Right lobe of liver (tissue), 4 donors: ENCODE results near the gene REELD1.

Source experiments
- POLR2A ChIP-seq: fragments of 450-650 bp; IDR thresholded peaks from one replicate; pipeline ENCODE4 v1.6.1; 2017; ENCODE audit warnings: antibody characterized with exemption, mild to moderate bottlenecking
- TF ChIP-seq, protein P1 (sequence below), 4 donors: fragments of 200-600 bp in 3 of 4; fragments of 450-650 bp in 1 of 4; IDR thresholded peaks; one replicate each; pipeline versions ENCODE4 v1.5.1 to v1.8.0; 2016 to 2022; ENCODE audit warnings: antibody characterized with exemption in 4 of 4, mild to moderate bottlenecking in 2 of 4
- donor health status: DM: no; HTN: no; CAD: no.
- donor health status: DM: no; HTN: no; CAD: no.
- donor health status: DM: no; HTN: yes; CAD: no.

DNA sequence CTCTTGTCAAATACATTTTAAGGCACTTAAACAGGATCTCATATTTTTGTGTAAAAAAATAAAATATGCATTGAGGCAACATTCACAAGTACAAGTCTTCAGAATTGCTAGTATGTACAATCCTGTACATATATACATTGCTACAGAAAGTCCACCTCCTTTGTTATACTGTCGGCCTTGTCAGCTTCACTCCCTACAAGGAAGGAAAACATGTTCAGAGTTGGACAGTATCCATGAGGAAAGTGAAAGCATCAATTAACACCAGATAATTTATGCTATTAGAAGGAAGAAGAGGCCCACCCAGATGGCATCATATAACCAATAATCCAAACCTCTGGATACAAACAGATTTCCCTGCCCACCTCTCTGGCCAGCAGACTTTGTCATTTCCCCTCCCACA is 42.0 kb downstream of the REELD1 start:
- TF ChIP-seq, protein P1, sequence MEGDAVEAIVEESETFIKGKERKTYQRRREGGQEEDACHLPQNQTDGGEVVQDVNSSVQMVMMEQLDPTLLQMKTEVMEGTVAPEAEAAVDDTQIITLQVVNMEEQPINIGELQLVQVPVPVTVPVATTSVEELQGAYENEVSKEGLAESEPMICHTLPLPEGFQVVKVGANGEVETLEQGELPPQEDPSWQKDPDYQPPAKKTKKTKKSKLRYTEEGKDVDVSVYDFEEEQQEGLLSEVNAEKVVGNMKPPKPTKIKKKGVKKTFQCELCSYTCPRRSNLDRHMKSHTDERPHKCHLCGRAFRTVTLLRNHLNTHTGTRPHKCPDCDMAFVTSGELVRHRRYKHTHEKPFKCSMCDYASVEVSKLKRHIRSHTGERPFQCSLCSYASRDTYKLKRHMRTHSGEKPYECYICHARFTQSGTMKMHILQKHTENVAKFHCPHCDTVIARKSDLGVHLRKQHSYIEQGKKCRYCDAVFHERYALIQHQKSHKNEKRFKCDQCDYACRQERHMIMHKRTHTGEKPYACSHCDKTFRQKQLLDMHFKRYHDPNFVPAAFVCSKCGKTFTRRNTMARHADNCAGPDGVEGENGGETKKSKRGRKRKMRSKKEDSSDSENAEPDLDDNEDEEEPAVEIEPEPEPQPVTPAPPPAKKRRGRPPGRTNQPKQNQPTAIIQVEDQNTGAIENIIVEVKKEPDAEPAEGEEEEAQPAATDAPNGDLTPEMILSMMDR (IDR thresholded peaks at IDR 0.05) = no peak
- TF ChIP-seq POLR2A = no peak
